ENCODE data around the gene FBXL3.

Gene FBXL3

DNA sequence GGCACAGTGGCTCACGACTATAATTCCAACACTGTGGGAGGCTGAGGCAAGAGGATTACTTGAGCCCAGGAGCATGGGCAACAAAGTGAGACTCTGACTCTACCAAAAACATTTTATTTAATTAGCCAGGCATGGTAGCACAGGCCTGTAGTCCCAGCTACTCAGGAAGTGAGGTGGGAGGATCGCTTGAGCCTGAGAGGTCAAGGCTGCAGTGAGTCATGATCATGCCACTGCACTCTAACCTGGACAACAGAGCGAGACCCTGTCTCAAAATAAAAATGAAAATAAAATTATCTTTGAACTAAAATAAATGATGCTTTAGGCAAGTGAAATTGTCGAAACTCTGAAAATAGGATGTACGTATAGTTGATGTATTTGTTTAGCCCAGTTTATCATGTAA, 43.3 kb downstream of the FBXL3 start:
- no peak for DNase-seq (ENCODE audit: low read depth, low spot score)
- Histone ChIP-seq H3K27me3 (ENCODE audit: insufficient read depth, insufficient read length) (peaks cover 4% of the 10 kb centered on the region), H3K4me1 (ENCODE audit: insufficient read depth, insufficient read length) (no peaks in the 10 kb centered on the region), H3K9me3 (ENCODE audit: insufficient read depth, low read length) (no peaks in the 10 kb centered on the region), H3K36me3 (ENCODE audit: insufficient read depth, insufficient read length, low read length) (no peaks in the 10 kb centered on the region), H3K9ac (ENCODE audit: insufficient read length, low read depth) (no peak overlapping the region), H3K4me3 (ENCODE audit: insufficient read length, low read depth) (no peak overlapping the region)
- TF ChIP-seq SUZ12 (IDR thresholded peaks at IDR 0.05; ENCODE audit: extremely low read depth, insufficient read depth, insufficient read length), result no peak
- TF ChIP-seq ZNF274 (IDR thresholded peaks at IDR 0.05; ENCODE audit: low read depth, low read length), result no peak
- no peak for TF ChIP-seq YY1 (IDR thresholded peaks at IDR 0.05; ENCODE audit: insufficient read depth, insufficient read length)

- Histone ChIP-seq H3K27me3 (ENCODE audit: insufficient read depth, insufficient read length) (peaks cover 4% of the 10 kb centered on the region), H3K9ac (ENCODE audit: insufficient read length, low read depth) (no peak overlapping the region), H3K9me3 (ENCODE audit: insufficient read depth, low read length) (no peaks in the 10 kb centered on the region), H3K36me3 (ENCODE audit: insufficient read depth, insufficient read length, low read length) (no peaks in the 10 kb centered on the region), H3K4me3 (ENCODE audit: insufficient read length, low read depth) (no peak overlapping the region), H3K4me1 (ENCODE audit: insufficient read depth, insufficient read length) (no peaks in the 10 kb centered on the region)
- no peak for DNase-seq (ENCODE audit: low read depth, low spot score)
- no peak for TF ChIP-seq SUZ12 (IDR thresholded peaks at IDR 0.05; ENCODE audit: extremely low read depth, insufficient read depth, insufficient read length)
- no peak for TF ChIP-seq YY1 (IDR thresholded peaks at IDR 0.05; ENCODE audit: insufficient read depth, insufficient read length)
- TF ChIP-seq ZNF274 (IDR thresholded peaks at IDR 0.05; ENCODE audit: low read depth, low read length), result no peak
Measured at GRCh38 chr13:76982061-76982460, 44.9 kb downstream of the FBXL3 start.

- Histone ChIP-seq H3K27me3 (ENCODE audit: insufficient read depth, insufficient read length) (peaks cover 4% of the 10 kb centered on the region), H3K4me1 (ENCODE audit: insufficient read depth, insufficient read length) (no peaks in the 10 kb centered on the region), H3K4me3 (ENCODE audit: insufficient read length, low read depth) (no peak overlapping the region), H3K9ac (ENCODE audit: insufficient read length, low read depth) (no peak overlapping the region), H3K36me3 (ENCODE audit: insufficient read depth, insufficient read length, low read length) (no peaks in the 10 kb centered on the region), H3K9me3 (ENCODE audit: insufficient read depth, low read length) (no peaks in the 10 kb centered on the region)
- DNase-seq (ENCODE audit: low read depth, low spot score), result peak; percentile 68
- TF ChIP-seq YY1 (IDR thresholded peaks at IDR 0.05; ENCODE audit: insufficient read depth, insufficient read length) (no peak), SUZ12 (IDR thresholded peaks at IDR 0.05; ENCODE audit: extremely low read depth, insufficient read depth, insufficient read length) (no peak), ZNF274 (IDR thresholded peaks at IDR 0.05; ENCODE audit: low read depth, low read length) (no peak)
Measured at GRCh38 chr13:76980075-76980718, 46.8 kb downstream of the FBXL3 start.

- Histone ChIP-seq H3K4me3 (ENCODE audit: insufficient read length, low read depth) (no peak overlapping the region), H3K9ac (ENCODE audit: insufficient read length, low read depth) (no peak overlapping the region), H3K36me3 (ENCODE audit: insufficient read depth, insufficient read length, low read length) (no peaks in the 10 kb centered on the region), H3K27me3 (ENCODE audit: insufficient read depth, insufficient read length) (peaks cover 4% of the 10 kb centered on the region), H3K9me3 (ENCODE audit: insufficient read depth, low read length) (no peaks in the 10 kb centered on the region), H3K4me1 (ENCODE audit: insufficient read depth, insufficient read length) (no peaks in the 10 kb centered on the region)
- TF ChIP-seq ZNF274 (IDR thresholded peaks at IDR 0.05; ENCODE audit: low read depth, low read length) (no peak), SUZ12 (IDR thresholded peaks at IDR 0.05; ENCODE audit: extremely low read depth, insufficient read depth, insufficient read length) (no peak), YY1 (IDR thresholded peaks at IDR 0.05; ENCODE audit: insufficient read depth, insufficient read length) (no peak)
- no peak for DNase-seq (ENCODE audit: low read depth, low spot score)
Measured at GRCh38 chr13:76976929-76977328, 50.0 kb downstream of the FBXL3 start.

DNA sequence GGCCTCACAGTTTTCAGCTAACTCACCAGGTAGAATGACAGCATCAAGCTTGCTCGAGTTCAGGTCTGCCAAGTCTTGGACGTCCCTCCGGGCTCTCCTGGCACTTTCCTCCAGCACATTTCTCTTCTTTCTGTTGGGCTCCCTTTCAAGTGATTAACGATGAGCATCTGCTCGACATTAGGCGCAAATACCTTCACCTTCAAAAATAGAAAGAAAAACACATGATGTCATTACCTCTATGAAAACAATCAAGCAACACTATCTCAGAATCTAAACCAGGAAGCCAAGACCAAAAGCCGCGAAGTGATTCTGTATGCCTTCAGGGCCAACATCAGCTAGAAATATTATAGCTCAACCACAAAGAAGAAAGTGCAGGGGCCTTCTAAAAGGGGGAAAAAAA, 50.5 kb downstream of the FBXL3 start:
- peaks cover 4% of the 10 kb centered on the region for H3K27me3 ChIP-seq (ENCODE audit: insufficient read depth, insufficient read length)
- DNase-seq (ENCODE audit: low read depth, low spot score), result no peak
- no peak overlapping the region for H3K4me3 ChIP-seq (ENCODE audit: insufficient read length, low read depth)
- no peaks in the 10 kb centered on the region for H3K4me1 ChIP-seq (ENCODE audit: insufficient read depth, insufficient read length)
- TF ChIP-seq ZNF274 (IDR thresholded peaks at IDR 0.05; ENCODE audit: low read depth, low read length), result no peak
- no peak for TF ChIP-seq YY1 (IDR thresholded peaks at IDR 0.05; ENCODE audit: insufficient read depth, insufficient read length)
- no peak for TF ChIP-seq SUZ12 (IDR thresholded peaks at IDR 0.05; ENCODE audit: extremely low read depth, insufficient read depth, insufficient read length)
- H3K9me3 ChIP-seq (ENCODE audit: insufficient read depth, low read length), result no peaks in the 10 kb centered on the region
- H3K36me3 ChIP-seq (ENCODE audit: insufficient read depth, insufficient read length, low read length), result no peaks in the 10 kb centered on the region
- no peak overlapping the region for H3K9ac ChIP-seq (ENCODE audit: insufficient read length, low read depth)

- Histone ChIP-seq H3K27me3 (ENCODE audit: insufficient read depth, insufficient read length) (peaks cover 4% of the 10 kb centered on the region), H3K4me1 (ENCODE audit: insufficient read depth, insufficient read length) (no peaks in the 10 kb centered on the region), H3K9ac (ENCODE audit: insufficient read length, low read depth) (no peak overlapping the region), H3K9me3 (ENCODE audit: insufficient read depth, low read length) (no peaks in the 10 kb centered on the region), H3K36me3 (ENCODE audit: insufficient read depth, insufficient read length, low read length) (no peaks in the 10 kb centered on the region), H3K4me3 (ENCODE audit: insufficient read length, low read depth) (no peak overlapping the region)
- TF ChIP-seq SUZ12 (IDR thresholded peaks at IDR 0.05; ENCODE audit: extremely low read depth, insufficient read depth, insufficient read length) (no peak), ZNF274 (IDR thresholded peaks at IDR 0.05; ENCODE audit: low read depth, low read length) (no peak), YY1 (IDR thresholded peaks at IDR 0.05; ENCODE audit: insufficient read depth, insufficient read length) (no peak)
- no peak for DNase-seq (ENCODE audit: low read depth, low spot score)
Measured at GRCh38 chr13:76975863-76976262, 51.1 kb downstream of the FBXL3 start.

GRCh38 chr13:76974618-76974975, 52.4 kb downstream of the FBXL3 start:
- H3K4me3 ChIP-seq (ENCODE audit: insufficient read length, low read depth), result no peak overlapping the region
- no peak overlapping the region for H3K9ac ChIP-seq (ENCODE audit: insufficient read length, low read depth)
- DNase-seq (ENCODE audit: low read depth, low spot score), result no peak
- H3K9me3 ChIP-seq (ENCODE audit: insufficient read depth, low read length), result no peaks in the 10 kb centered on the region
- no peaks in the 10 kb centered on the region for H3K27me3 ChIP-seq (ENCODE audit: insufficient read depth, insufficient read length)
- no peaks in the 10 kb centered on the region for H3K36me3 ChIP-seq (ENCODE audit: insufficient read depth, insufficient read length, low read length)
- H3K4me1 ChIP-seq (ENCODE audit: insufficient read depth, insufficient read length), result no peaks in the 10 kb centered on the region
- no peak for TF ChIP-seq YY1 (IDR thresholded peaks at IDR 0.05; ENCODE audit: insufficient read depth, insufficient read length)
- TF ChIP-seq SUZ12 (IDR thresholded peaks at IDR 0.05; ENCODE audit: extremely low read depth, insufficient read depth, insufficient read length), result no peak
- TF ChIP-seq ZNF274 (IDR thresholded peaks at IDR 0.05; ENCODE audit: low read depth, low read length), result no peak
